ENCODE data around the gene CHCHD10. TPM values are rescaled to one million over a fixed set of nuclear protein-coding genes. Genes with fewer than 3 reads are reported as not detected.

CHCHD10 gene
- total and polyA plus RNA-seq, 2 donors (not counting 1 experiment from before 2014, with no cell fraction given) = 54.0 to 124 TPM

GRCh38 chr22:23716811-23717801 lies 50.7 kb downstream of the CHCHD10 start:
- POLR2A ChIA-PET = interaction anchor here (0.6 to 2.4 kb wide), 10 partner anchors 14 to 197 kb away, joined by 3 to 17 read pairs (median 4); partner anchors contain the start of genes SLC2A11 and ZNF70
- Histone ChIP-seq H3K4me2 (replicated peaks; ENCODE audit: low read depth, low read length, poor library complexity, severe bottlenecking) (peak overlapping the region; percentile 98), H3K36me3 (replicated peaks in 1 of 2; ENCODE audit: control extremely low read depth in 1 of 2, control insufficient read depth in 1 of 2, extremely low read depth in 1 of 2, insufficient read depth in 2 of 2, low read length in 1 of 2) (peaks cover 0 to 23% of the 10 kb centered on the region in 2 experiments), H2AFZ (ENCODE audit: insufficient read depth, low read depth, low read length, poor library complexity, severe bottlenecking) (peak overlapping the region; percentile 98), H3K27ac (ENCODE audit: low read length in 2 of 2) (peak overlapping the region; percentile 61 to 84), H3K4me3 (ENCODE audit: control extremely low read depth in 1 of 5, extremely low read depth in 1 of 5, insufficient read depth in 1 of 5, low read depth in 2 of 5, low read length in 4 of 5) (peak overlapping the region in 4 of 5 experiments; percentile 82 to 88 (median 88)), H3K9ac (ENCODE audit: low read length) (peak overlapping the region; percentile 88), H4K20me1 (ENCODE audit: control insufficient read depth, insufficient read depth, low read length, poor library complexity, severe bottlenecking) (no peaks in the 10 kb centered on the region), H3K9me3 (ENCODE audit: control extremely low read depth in 1 of 3, control insufficient read depth in 2 of 3, insufficient read depth in 1 of 3, low read length in 2 of 3) (no peaks in the 10 kb centered on the region), H3K4me1 (ENCODE audit: control insufficient read depth in 2 of 2, insufficient read depth in 2 of 2, low read length in 2 of 2) (peaks cover 13 to 19% of the 10 kb centered on the region in 2 donors), H3K79me2 (ENCODE audit: control insufficient read depth, insufficient read depth, low read length) (peaks cover 34% of the 10 kb centered on the region), H3K27me3 (replicated peaks in 1 of 4; ENCODE audit: control extremely low read depth in 1 of 4, control insufficient read depth in 3 of 4, insufficient read depth in 4 of 4, low read length in 3 of 4) (no peaks in the 10 kb centered on the region)
- DNase-seq = peak; percentile 89
- no peaks in the 10 kb centered on the region for H3K9me3 Mint-ChIP-seq (ENCODE audit: insufficient read depth)
- ATAC-seq (ENCODE audit: low read depth) = peak; percentile 95
- peak overlapping the region; percentile 89 for H3K4me3 Mint-ChIP-seq
- peaks cover 20% of the 10 kb centered on the region for H3K4me1 Mint-ChIP-seq
- 6% methylated on average over 84 of the region's 84 CpGs for WGBS (ENCODE audit: insufficient coverage)
- intact Hi-C loops (cut with micrococcal nuclease) = loop anchor here (1.0 to 5.0 kb wide), 6 partner anchors 21 to 177 kb away; partner anchors contain the start of genes MIF and SLC2A11
- CTCF ChIA-PET = interaction anchor here (0.5 to 3.3 kb wide), 8 partner anchors 18 to 141 kb away, joined by 3 to 13 read pairs (median 4); partner anchors contain the start of genes CHCHD10, MMP11, SLC2A11 and ZNF70
- TF ChIP-seq CTCF (IDR thresholded peaks at IDR 0.05) = no peak
- TF ChIP-seq EZH2 (IDR thresholded peaks at IDR 0.05; ENCODE audit: borderline replicate concordance, insufficient read depth, low read depth, low read length, poor library complexity, severe bottlenecking) = no peak
- no peaks in the 10 kb centered on the region for H3K27me3 Mint-ChIP-seq
- H3K27ac Mint-ChIP-seq = peak overlapping the region; percentile 89

Other genes with a start within 250 kb of the CHCHD10 start
- not detected in 2 replicates for gene IGLL1, start 187.7 kb downstream of the CHCHD10 start, total RNA-seq
- gene IGLL1, start 187.7 kb downstream of the CHCHD10 start, polyA plus RNA-seq = 0.29 TPM in 1 of 2 replicates, not detected in the other
- 1.5 and 1.7 TPM in 2 replicates for gene DRICH1, start 135.7 kb downstream of the CHCHD10 start, total RNA-seq
- gene DRICH1, start 135.7 kb downstream of the CHCHD10 start, polyA plus RNA-seq = 0.37 and 2.1 TPM in 2 replicates
- gene RGL4, start 77.0 kb downstream of the CHCHD10 start, total RNA-seq = 0.81 and 1.2 TPM in 2 replicates
- 2.7 and 4.1 TPM in 2 replicates for gene RGL4, start 77.0 kb downstream of the CHCHD10 start, polyA plus RNA-seq
- gene ZNF70, start 16.9 kb downstream of the CHCHD10 start, total RNA-seq = 8.3 and 9.6 TPM in 2 replicates
- gene ZNF70, start 16.9 kb downstream of the CHCHD10 start, polyA plus RNA-seq = 2.1 and 2.9 TPM in 2 replicates
- gene VPREB3, start 13.5 kb downstream of the CHCHD10 start, total RNA-seq = 73.0 and 92.7 TPM in 2 replicates
- 402 and 461 TPM in 2 replicates for gene VPREB3, start 13.5 kb downstream of the CHCHD10 start, polyA plus RNA-seq
- 0.81 and 1.0 TPM in 2 replicates for gene C22orf15, start 5.0 kb downstream of the CHCHD10 start, total RNA-seq
- gene C22orf15, start 5.0 kb downstream of the CHCHD10 start, polyA plus RNA-seq = 0.30 and 0.61 TPM in 2 replicates
- 11.6 and 14.8 TPM in 2 replicates for gene MMP11, start 4.9 kb upstream of the CHCHD10 start, total RNA-seq
- gene MMP11, start 4.9 kb upstream of the CHCHD10 start, polyA plus RNA-seq = 19.0 and 21.7 TPM in 2 replicates
- 179 and 187 TPM in 2 replicates for gene SMARCB1, start 19.0 kb upstream of the CHCHD10 start, total RNA-seq
- gene SMARCB1, start 19.0 kb upstream of the CHCHD10 start, polyA plus RNA-seq = 121 and 190 TPM in 2 replicates
- 74.1 and 77.0 TPM in 2 replicates for gene DERL3, start 71.0 kb upstream of the CHCHD10 start, total RNA-seq
- gene DERL3, start 71.0 kb upstream of the CHCHD10 start, polyA plus RNA-seq = 98.8 and 142 TPM in 2 replicates
- 54.3 and 61.5 TPM in 2 replicates for gene SLC2A11, start 89.9 kb upstream of the CHCHD10 start, total RNA-seq
- gene SLC2A11, start 89.9 kb upstream of the CHCHD10 start, polyA plus RNA-seq = 38.6 and 43.0 TPM in 2 replicates
- gene MIF, start 126.4 kb upstream of the CHCHD10 start, total RNA-seq = 125 and 143 TPM in 2 replicates
- 137 and 272 TPM in 2 replicates for gene MIF, start 126.4 kb upstream of the CHCHD10 start, polyA plus RNA-seq
- gene GSTT2B, start 193.2 kb upstream of the CHCHD10 start, total RNA-seq = not detected in 2 replicates
- not detected in 2 replicates for gene GSTT2B, start 193.2 kb upstream of the CHCHD10 start, polyA plus RNA-seq
- 4.1 and 5.0 TPM in 2 replicates for gene DDTL, start 198.9 kb upstream of the CHCHD10 start, total RNA-seq
- gene DDTL, start 198.9 kb upstream of the CHCHD10 start, polyA plus RNA-seq = not detected in 2 replicates
- gene DDT, start 206.5 kb upstream of the CHCHD10 start, total RNA-seq = 96.7 and 105 TPM in 2 replicates
- 88.0 and 142 TPM in 2 replicates for gene DDT, start 206.5 kb upstream of the CHCHD10 start, polyA plus RNA-seq
- gene GSTT2, start 212.2 kb upstream of the CHCHD10 start, total RNA-seq = not detected in 2 replicates
- not detected in 2 replicates for gene GSTT2, start 212.2 kb upstream of the CHCHD10 start, polyA plus RNA-seq
- not detected in 2 replicates for gene GSTT4, start 237.5 kb upstream of the CHCHD10 start, total RNA-seq
- not detected in 2 replicates for gene GSTT4, start 237.5 kb upstream of the CHCHD10 start, polyA plus RNA-seq
- gene CABIN1, start 243.3 kb upstream of the CHCHD10 start, total RNA-seq = 95.1 and 103 TPM in 2 replicates
- gene CABIN1, start 243.3 kb upstream of the CHCHD10 start, polyA plus RNA-seq = 37.1 and 43.6 TPM in 2 replicates